OCI-LY3 (cell line): ENCODE results near the gene PSPH.
A peak's percentile ranks its signal among the peaks of the same experiment; 100 is the strongest.

Experiments
- CTCF ChIP-seq: fragments of 200-600, 300-600 bp; sonication (generic); IDR thresholded peaks from 2 replicates; pipeline ENCODE4 v1.5.1; 2014; ENCODE audit warnings: antibody characterized with exemption, low read length, low read depth
- EZH2phosphoT487 ChIP-seq: fragments of 200-600 bp; shearing (Covaris generic); IDR thresholded peaks from 2 replicates; pipeline ENCODE4 v1.6.1; 2018; ENCODE audit warnings: antibody characterized with exemption, mixed run types, low read depth

GRCh38 chr7:55964261-55965099 is 86.8 kb downstream of the PSPH start, which contains the start of gene NIPSNAP2:
- TF ChIP-seq CTCF = peak; percentile 28; the same call in 1 of the 2 replicates
- TF ChIP-seq EZH2phosphoT487 = no peak
